ENCODE measurements around the gene IL17RC. TPM values are rescaled to one million over a fixed set of nuclear protein-coding genes. Genes with fewer than 3 reads are reported as not detected.

IL17RC gene
- total RNA-seq, 1 donor from 2014 or later: 20.1 TPM

- no peaks in the 10 kb centered on the region for H4K20me1 ChIP-seq (ENCODE audit: insufficient read depth, low read length)
- H3K27me3 ChIP-seq (ENCODE audit: insufficient read depth, low read length): no peaks in the 10 kb centered on the region
- peaks cover 26% of the 10 kb centered on the region for H3K36me3 Mint-ChIP-seq (ENCODE audit: low read depth, unreplicated experiment)
- H3K27ac ChIP-seq (ENCODE audit: low read depth, low read length): peak overlapping the region; percentile 80
- H3K9ac ChIP-seq (ENCODE audit: low read length): peak overlapping the region; percentile 82
- DNase-seq (ENCODE audit: low read depth): peak; percentile 24
- peaks cover 3% of the 10 kb centered on the region for H3K9me3 Mint-ChIP-seq (ENCODE audit: unreplicated experiment)
- peak overlapping the region; percentile 86 for H3K27ac Mint-ChIP-seq (ENCODE audit: unreplicated experiment)
- no peaks in the 10 kb centered on the region for H3K79me2 ChIP-seq (ENCODE audit: insufficient read depth, low read length)
- peak overlapping the region; percentile 93 for H2AFZ ChIP-seq (ENCODE audit: low read depth, low read length)
- peaks cover 2% of the 10 kb centered on the region for H3K4me1 Mint-ChIP-seq (ENCODE audit: low read depth, unreplicated experiment)
- no peak for FAIRE-seq
- H3K27me3 Mint-ChIP-seq (ENCODE audit: low read depth, unreplicated experiment): no peaks in the 10 kb centered on the region
- no peaks in the 10 kb centered on the region for H3K36me3 ChIP-seq (ENCODE audit: insufficient read depth, low read length)
- H3K4me3 Mint-ChIP-seq (ENCODE audit: unreplicated experiment): peak overlapping the region; percentile 92
- peak overlapping the region; percentile 77 for H3K4me3 ChIP-seq (ENCODE audit: insufficient read depth, low read depth, low read length)
- peaks cover 9% of the 10 kb centered on the region for H3K4me1 ChIP-seq (ENCODE audit: insufficient read depth, low read length)
- no peak for TF ChIP-seq EZH2 (IDR thresholded peaks at IDR 0.05; ENCODE audit: insufficient read depth, low read length)
- peak; percentile 13 for TF ChIP-seq CTCF (IDR thresholded peaks at IDR 0.05; ENCODE audit: insufficient read depth, low read depth, low read length)
- peak overlapping the region; percentile 85 for H3K4me2 ChIP-seq (ENCODE audit: low read length)
- no peaks in the 10 kb centered on the region for H3K9me3 ChIP-seq (ENCODE audit: insufficient read depth, low read depth, low read length)
Measured at GRCh38 chr3:9934235-9934621, 17.3 kb downstream of the IL17RC start.

GRCh38 chr3:9934993-9935392 is 18.1 kb downstream of the IL17RC start:
- Histone ChIP-seq H3K4me2 (ENCODE audit: low read length) (peak overlapping the region; percentile 85), H4K20me1 (ENCODE audit: insufficient read depth, low read length) (no peaks in the 10 kb centered on the region), H3K36me3 (ENCODE audit: insufficient read depth, low read length) (no peaks in the 10 kb centered on the region), H3K9me3 (ENCODE audit: insufficient read depth, low read depth, low read length) (no peaks in the 10 kb centered on the region), H2AFZ (ENCODE audit: low read depth, low read length) (no peak overlapping the region), H3K27ac (ENCODE audit: low read depth, low read length) (no peak overlapping the region), H3K9ac (ENCODE audit: low read length) (no peak overlapping the region), H3K27me3 (ENCODE audit: insufficient read depth, low read length) (no peaks in the 10 kb centered on the region), H3K79me2 (ENCODE audit: insufficient read depth, low read length) (no peaks in the 10 kb centered on the region), H3K4me3 (ENCODE audit: insufficient read depth, low read depth, low read length) (no peak overlapping the region), H3K4me1 (ENCODE audit: insufficient read depth, low read length) (peaks cover 9% of the 10 kb centered on the region)
- TF ChIP-seq CTCF (IDR thresholded peaks at IDR 0.05; ENCODE audit: insufficient read depth, low read depth, low read length) (no peak), EZH2 (IDR thresholded peaks at IDR 0.05; ENCODE audit: insufficient read depth, low read length) (no peak)
- Mint-ChIP-seq H3K27me3 (ENCODE audit: low read depth, unreplicated experiment) (no peaks in the 10 kb centered on the region), H3K27ac (ENCODE audit: unreplicated experiment) (no peak overlapping the region), H3K9me3 (ENCODE audit: unreplicated experiment) (peaks cover 3% of the 10 kb centered on the region), H3K4me1 (ENCODE audit: low read depth, unreplicated experiment) (peaks cover 2% of the 10 kb centered on the region), H3K36me3 (ENCODE audit: low read depth, unreplicated experiment) (peaks cover 19% of the 10 kb centered on the region), H3K4me3 (ENCODE audit: unreplicated experiment) (peak overlapping the region; percentile 92)
- FAIRE-seq: no peak
- no peak for DNase-seq (ENCODE audit: low read depth)

GRCh38 chr3:9935966-9936510 is 19.1 kb downstream of the IL17RC start:
- Mint-ChIP-seq H3K27me3 (ENCODE audit: low read depth, unreplicated experiment) (no peaks in the 10 kb centered on the region), H3K4me1 (ENCODE audit: low read depth, unreplicated experiment) (peaks cover 2% of the 10 kb centered on the region), H3K9me3 (ENCODE audit: unreplicated experiment) (no peaks in the 10 kb centered on the region), H3K36me3 (ENCODE audit: low read depth, unreplicated experiment) (peaks cover 10% of the 10 kb centered on the region), H3K27ac (ENCODE audit: unreplicated experiment) (no peak overlapping the region), H3K4me3 (ENCODE audit: unreplicated experiment) (no peak overlapping the region)
- H3K4me3 ChIP-seq (ENCODE audit: insufficient read depth, low read depth, low read length): no peak overlapping the region
- no peaks in the 10 kb centered on the region for H3K79me2 ChIP-seq (ENCODE audit: insufficient read depth, low read length)
- DNase-seq (ENCODE audit: low read depth) (no peak), FAIRE-seq (no peak)
- H3K9ac ChIP-seq (ENCODE audit: low read length): no peak overlapping the region
- no peak overlapping the region for H2AFZ ChIP-seq (ENCODE audit: low read depth, low read length)
- H3K27ac ChIP-seq (ENCODE audit: low read depth, low read length): no peak overlapping the region
- H3K36me3 ChIP-seq (ENCODE audit: insufficient read depth, low read length): no peaks in the 10 kb centered on the region
- no peak overlapping the region for H3K4me2 ChIP-seq (ENCODE audit: low read length)
- no peak for TF ChIP-seq EZH2 (IDR thresholded peaks at IDR 0.05; ENCODE audit: insufficient read depth, low read length)
- no peak for TF ChIP-seq CTCF (IDR thresholded peaks at IDR 0.05; ENCODE audit: insufficient read depth, low read depth, low read length)
- peaks cover 9% of the 10 kb centered on the region for H3K4me1 ChIP-seq (ENCODE audit: insufficient read depth, low read length)
- no peaks in the 10 kb centered on the region for H4K20me1 ChIP-seq (ENCODE audit: insufficient read depth, low read length)
- no peaks in the 10 kb centered on the region for H3K9me3 ChIP-seq (ENCODE audit: insufficient read depth, low read depth, low read length)
- H3K27me3 ChIP-seq (ENCODE audit: insufficient read depth, low read length): no peaks in the 10 kb centered on the region
